ENCODE results near the gene RREB1. TPM values are rescaled to one million over a fixed set of nuclear protein-coding genes. Genes with fewer than 3 reads are reported as not detected.

RREB1 gene
- polyA plus RNA-seq, 1 experiment = 2.6 TPM

DNA sequence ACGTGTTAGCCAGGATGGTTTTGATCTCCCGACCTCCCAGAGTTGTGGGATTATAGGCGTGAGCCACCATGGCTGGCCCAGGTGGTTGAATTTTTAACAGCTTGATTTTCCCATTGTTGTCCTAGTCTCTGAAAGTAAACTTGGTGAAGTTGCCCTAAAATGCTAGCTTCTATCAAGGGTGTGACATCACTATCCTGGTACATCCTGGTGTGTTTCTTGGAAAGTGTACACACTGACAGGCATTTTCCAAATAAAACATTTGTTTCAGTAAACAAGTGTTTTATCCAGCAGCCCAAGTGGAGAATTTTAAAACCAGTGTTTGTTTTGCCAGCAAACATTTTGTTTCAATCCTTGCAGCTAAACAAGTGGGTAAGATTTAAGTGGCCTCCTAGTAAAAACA is 40.5 kb upstream of the RREB1 start:
- ChIA-PET POLR2A (no interaction called here), CTCF (interaction anchor here (0.9 to 1.5 kb wide), 2 partner anchors 9 to 343 kb away, joined by 3 to 4 read pairs; no protein-coding TSS in a partner anchor)
- H3K4me3 ChIP-seq (ENCODE audit: low read depth, low read length) = no peak overlapping the region
- no peak for DNase-seq (ENCODE audit: low read depth, low spot score)
- no peaks in the 10 kb centered on the region for H3K27me3 ChIP-seq (ENCODE audit: control insufficient read depth, insufficient read depth, low read length)
- TF ChIP-seq, protein P1, sequence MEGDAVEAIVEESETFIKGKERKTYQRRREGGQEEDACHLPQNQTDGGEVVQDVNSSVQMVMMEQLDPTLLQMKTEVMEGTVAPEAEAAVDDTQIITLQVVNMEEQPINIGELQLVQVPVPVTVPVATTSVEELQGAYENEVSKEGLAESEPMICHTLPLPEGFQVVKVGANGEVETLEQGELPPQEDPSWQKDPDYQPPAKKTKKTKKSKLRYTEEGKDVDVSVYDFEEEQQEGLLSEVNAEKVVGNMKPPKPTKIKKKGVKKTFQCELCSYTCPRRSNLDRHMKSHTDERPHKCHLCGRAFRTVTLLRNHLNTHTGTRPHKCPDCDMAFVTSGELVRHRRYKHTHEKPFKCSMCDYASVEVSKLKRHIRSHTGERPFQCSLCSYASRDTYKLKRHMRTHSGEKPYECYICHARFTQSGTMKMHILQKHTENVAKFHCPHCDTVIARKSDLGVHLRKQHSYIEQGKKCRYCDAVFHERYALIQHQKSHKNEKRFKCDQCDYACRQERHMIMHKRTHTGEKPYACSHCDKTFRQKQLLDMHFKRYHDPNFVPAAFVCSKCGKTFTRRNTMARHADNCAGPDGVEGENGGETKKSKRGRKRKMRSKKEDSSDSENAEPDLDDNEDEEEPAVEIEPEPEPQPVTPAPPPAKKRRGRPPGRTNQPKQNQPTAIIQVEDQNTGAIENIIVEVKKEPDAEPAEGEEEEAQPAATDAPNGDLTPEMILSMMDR (IDR thresholded peaks at IDR 0.05; ENCODE audit: low read depth, low read length) = no peak
- H3K9me3 ChIP-seq (ENCODE audit: control insufficient read depth, insufficient read depth, low read length) = no peaks in the 10 kb centered on the region; the same call in 1 of the 2 replicates
- no peak overlapping the region for H3K27ac ChIP-seq (ENCODE audit: low read depth, low read length)

DNA sequence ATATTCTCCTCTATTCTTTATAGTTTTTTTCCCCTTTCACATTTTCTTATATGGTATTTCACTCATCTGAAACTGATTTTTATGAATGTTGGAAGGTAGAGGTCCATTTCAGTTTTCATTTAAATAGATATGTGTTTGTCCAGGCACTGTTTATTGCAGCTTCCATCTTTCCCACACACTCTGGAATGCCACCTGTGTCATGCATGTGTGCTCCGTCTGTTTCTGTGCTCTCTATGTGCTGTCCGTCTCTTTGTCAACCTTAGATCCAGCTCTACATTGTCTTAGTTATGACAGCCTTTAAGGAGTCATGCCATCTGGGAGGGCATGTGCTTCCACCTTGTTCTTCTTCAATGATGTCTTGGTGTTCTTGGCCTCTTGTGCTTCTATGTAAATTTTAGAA is 36.4 kb upstream of the RREB1 start:
- Histone ChIP-seq H3K4me3 (ENCODE audit: low read depth, low read length) (no peak overlapping the region), H3K27me3 (ENCODE audit: control insufficient read depth, insufficient read depth, low read length) (no peaks in the 10 kb centered on the region), H3K27ac (ENCODE audit: low read depth, low read length) (no peak overlapping the region), H3K9me3 (ENCODE audit: control insufficient read depth, insufficient read depth, low read length) (no peaks in the 10 kb centered on the region)
- POLR2A ChIA-PET = no interaction called here
- no peak for DNase-seq (ENCODE audit: low read depth, low spot score)
- CTCF ChIA-PET = no interaction called here
- TF ChIP-seq, protein P1 (IDR thresholded peaks at IDR 0.05; ENCODE audit: low read depth, low read length) = no peak

DNA sequence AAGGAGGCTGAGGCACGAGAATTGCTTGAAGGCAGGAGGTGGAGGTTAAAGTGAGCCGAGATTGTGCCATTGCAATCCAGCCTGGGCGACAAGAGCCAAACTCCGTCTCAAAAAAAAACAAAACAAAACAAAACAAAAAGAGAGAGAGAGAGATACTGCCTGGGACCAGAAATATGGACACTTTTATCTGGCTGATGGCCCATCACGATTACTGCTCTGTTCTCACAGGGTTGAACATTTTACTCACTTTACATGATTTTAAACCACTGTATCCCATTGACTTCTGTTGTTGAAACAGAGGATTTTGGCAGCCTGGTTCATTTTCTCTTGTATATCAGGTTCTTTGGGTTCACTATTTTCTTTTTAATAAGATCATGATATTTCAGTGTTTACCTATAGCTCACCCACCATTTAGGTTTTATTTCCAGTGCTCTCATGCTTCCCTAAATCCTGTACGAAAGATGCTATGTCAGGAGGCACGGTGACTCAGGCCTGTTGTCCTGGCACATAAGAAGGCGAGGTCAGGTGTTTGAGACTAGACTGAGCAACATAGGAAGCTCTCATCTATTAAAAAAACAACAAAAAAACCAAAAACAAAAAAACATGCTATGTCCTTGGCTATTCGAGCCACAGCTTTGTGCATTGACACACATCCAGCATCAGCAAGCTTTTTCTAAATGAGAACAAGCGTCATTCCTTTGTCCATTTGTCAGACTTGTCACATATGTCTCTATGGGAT is 34.5 kb upstream of the RREB1 start:
- no peaks in the 10 kb centered on the region for H3K9me3 ChIP-seq (ENCODE audit: control insufficient read depth, insufficient read depth, low read length)
- no peaks in the 10 kb centered on the region for H3K27me3 ChIP-seq (ENCODE audit: control insufficient read depth, insufficient read depth, low read length)
- TF ChIP-seq, protein P1 (IDR thresholded peaks at IDR 0.05; ENCODE audit: low read depth, low read length) = no peak
- no peak overlapping the region for H3K27ac ChIP-seq (ENCODE audit: low read depth, low read length)
- no peak for DNase-seq (ENCODE audit: low read depth, low spot score)
- H3K4me3 ChIP-seq (ENCODE audit: low read depth, low read length) = no peak overlapping the region
- POLR2A ChIA-PET = interaction anchor here (0.5 kb wide), 1 partner anchor 20 kb away, joined by 3 read pairs; no protein-coding TSS in a partner anchor
- CTCF ChIA-PET = interaction anchor here (1.3 kb wide), 1 partner anchor 14 kb away, joined by 3 read pairs; no protein-coding TSS in a partner anchor

DNA sequence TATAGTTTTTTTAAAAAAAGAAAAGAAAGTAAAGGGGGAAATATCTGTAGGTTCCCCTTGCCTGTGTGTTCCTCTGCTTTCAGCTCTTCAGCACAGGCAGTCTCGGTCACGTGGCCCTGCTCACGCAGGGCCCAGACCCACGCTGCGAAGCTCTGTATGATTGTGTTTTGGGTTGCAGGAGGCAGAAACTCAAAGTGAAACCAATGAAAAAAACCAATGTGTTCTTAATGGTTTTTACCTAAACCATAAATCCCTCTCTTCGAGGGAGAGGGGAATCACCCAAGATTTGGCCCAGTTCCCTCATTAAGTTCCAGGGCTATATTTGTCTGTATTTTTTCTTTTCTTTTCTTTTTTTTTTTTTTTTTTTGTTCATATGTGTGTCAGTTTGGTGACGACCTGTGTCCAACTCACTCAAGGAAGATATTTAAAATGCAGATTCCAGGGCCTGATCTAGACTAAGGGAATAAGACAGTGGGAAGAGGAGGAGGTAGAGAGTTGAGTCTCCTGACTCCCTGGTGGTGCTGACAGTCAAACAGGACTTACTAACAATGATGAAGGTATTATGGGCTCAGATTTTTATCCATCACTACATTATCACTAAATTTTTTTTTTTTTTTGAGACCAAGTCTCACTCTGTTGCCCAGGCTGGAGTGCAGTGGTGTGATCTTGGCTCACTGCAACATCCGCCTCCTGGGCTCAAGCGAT is 33.8 kb upstream of the RREB1 start:
- ChIA-PET CTCF (interaction anchor here (1.3 kb wide), 1 partner anchor 13 kb away, joined by 3 read pairs; no protein-coding TSS in a partner anchor), POLR2A (interaction anchor here (0.5 kb wide), 1 partner anchor 21 kb away, joined by 3 read pairs; no protein-coding TSS in a partner anchor)
- TF ChIP-seq, protein P1 (IDR thresholded peaks at IDR 0.05; ENCODE audit: low read depth, low read length) = no peak
- Histone ChIP-seq H3K4me3 (ENCODE audit: low read depth, low read length) (no peak overlapping the region), H3K27ac (ENCODE audit: low read depth, low read length) (no peak overlapping the region), H3K9me3 (ENCODE audit: control insufficient read depth, insufficient read depth, low read length) (no peaks in the 10 kb centered on the region), H3K27me3 (ENCODE audit: control insufficient read depth, insufficient read depth, low read length) (no peaks in the 10 kb centered on the region)
- DNase-seq (ENCODE audit: low read depth, low spot score) = no peak

DNA sequence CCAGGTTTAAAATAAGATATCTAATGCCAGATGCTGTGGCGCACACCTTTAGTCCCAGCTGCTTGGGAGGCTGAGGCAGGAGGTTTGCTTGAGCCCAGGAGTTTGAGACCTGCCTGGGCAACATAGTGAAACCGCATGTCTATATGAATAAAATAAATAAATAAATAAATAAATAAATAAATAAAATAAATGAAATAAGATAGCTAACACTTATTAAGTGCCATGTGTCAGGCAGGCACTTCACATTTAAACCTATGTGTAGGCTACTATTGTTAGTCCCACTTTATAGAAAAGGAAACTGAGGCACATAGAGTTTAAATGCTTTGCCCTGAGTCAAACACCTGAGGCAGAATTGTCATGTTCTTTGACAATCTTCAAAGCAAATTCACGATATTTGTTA is 32.9 kb upstream of the RREB1 start:
- no peak for DNase-seq (ENCODE audit: low read depth, low spot score)
- ChIA-PET POLR2A (no interaction called here), CTCF (no interaction called here)
- no peaks in the 10 kb centered on the region for H3K27me3 ChIP-seq (ENCODE audit: control insufficient read depth, insufficient read depth, low read length)
- H3K4me3 ChIP-seq (ENCODE audit: low read depth, low read length) = no peak overlapping the region
- H3K9me3 ChIP-seq (ENCODE audit: control insufficient read depth, insufficient read depth, low read length) = no peaks in the 10 kb centered on the region
- TF ChIP-seq, protein P1 (IDR thresholded peaks at IDR 0.05; ENCODE audit: low read depth, low read length) = no peak
- H3K27ac ChIP-seq (ENCODE audit: low read depth, low read length) = no peak overlapping the region
